GM18502 (cell line): ENCODE measurements around the gene PLEKHF1.
"Not testable (repeated sequence)": the region's sequence is repeated elsewhere in the genome, so short reads cannot be mapped to it uniquely, and the experiment has no call there.

Experiments used
- ATAC-seq: cut with Tn5 transposase; IDR thresholded peaks from one replicate; pipeline ENCODE4 v1.9.1; 2021; ENCODE audit warnings: mild to moderate bottlenecking; ENCODE audit not compliant: unreplicated experiment, poor library complexity

The PLEKHF1 gene, protein sequence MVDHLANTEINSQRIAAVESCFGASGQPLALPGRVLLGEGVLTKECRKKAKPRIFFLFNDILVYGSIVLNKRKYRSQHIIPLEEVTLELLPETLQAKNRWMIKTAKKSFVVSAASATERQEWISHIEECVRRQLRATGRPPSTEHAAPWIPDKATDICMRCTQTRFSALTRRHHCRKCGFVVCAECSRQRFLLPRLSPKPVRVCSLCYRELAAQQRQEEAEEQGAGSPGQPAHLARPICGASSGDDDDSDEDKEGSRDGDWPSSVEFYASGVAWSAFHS

GRCh38 chr19:29665215-29665825 lies at the start of gene PLEKHF1:
TSS of gene PLEKHF1 (plus strand) at chr19:29665461. CDS start at chr19:29673840, 8,379 bp downstream.
- ATAC-seq = peak; percentile 88

GRCh38 chr19:29615891-29616425 lies 49.3 kb upstream of the PLEKHF1 start:
- no peak for ATAC-seq

DNA sequence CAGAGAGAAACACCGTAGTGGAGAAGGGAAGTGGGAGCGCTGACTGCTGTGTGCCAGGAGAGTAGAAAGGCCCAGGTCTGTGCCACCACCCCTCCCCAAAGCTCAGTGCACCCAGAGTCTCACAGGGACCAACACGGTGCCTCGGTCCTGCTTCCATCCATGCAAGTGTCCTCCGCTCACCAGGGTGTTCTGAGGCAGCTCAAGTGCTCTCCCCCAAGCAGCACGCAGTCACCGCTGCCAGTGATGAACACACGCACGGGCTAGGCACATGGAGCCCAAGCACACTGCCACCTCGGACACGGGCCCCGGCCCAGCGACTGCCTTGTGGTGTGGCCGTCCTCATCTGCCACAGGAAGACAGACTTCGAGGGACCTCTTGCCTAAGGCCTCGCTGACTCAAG lies 48.7 kb upstream of the PLEKHF1 start:
- no peak for ATAC-seq

DNA sequence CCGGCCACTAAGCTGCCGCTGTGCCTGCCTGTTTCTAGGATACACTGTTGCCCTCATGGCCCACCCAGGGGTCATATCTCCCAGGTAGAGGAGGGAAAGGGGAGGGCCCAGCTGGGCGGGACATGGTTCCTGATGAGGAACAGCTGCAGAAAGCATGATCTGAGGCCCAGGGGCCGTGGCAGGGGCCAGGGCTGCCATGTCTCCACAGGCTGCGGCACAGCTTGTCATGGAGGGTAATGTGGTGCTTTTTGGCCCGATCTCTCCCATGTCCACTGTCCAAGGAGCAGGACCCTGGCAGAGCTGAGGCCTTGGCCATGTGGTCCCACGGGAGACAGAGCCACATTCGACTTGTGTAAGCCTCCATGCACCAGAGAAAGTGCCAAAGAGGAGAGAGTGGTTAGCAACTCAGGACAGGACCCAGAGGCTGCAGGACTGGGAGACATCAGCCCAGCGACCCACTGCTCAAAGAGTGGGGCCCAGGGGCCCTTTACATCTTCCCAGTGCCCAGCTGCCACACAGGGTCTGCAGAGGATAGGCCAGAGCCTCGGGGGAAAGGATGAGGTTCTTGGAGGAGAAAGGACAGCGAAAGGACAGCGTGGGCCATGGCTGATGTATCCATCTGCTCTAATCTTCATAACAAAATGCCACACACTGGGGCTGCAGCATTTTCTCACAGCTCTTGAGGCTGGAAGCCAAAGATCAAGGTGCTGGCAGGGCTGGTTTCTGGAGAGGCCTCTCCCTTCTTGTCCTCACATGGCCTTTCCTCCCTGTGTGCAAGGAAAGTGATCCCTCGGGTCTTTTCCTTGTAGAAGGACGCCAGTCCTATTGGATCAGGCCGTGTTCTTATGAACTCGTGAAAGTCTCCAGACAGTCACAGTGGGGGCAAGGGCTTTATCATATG lies 47.6 kb upstream of the PLEKHF1 start:
- no peak for ATAC-seq

GRCh38 chr19:29618434-29618833 lies 46.8 kb upstream of the PLEKHF1 start:
- no peak for ATAC-seq

GRCh38 chr19:29618871-29619270 lies 46.4 kb upstream of the PLEKHF1 start:
- ATAC-seq = no peak

DNA sequence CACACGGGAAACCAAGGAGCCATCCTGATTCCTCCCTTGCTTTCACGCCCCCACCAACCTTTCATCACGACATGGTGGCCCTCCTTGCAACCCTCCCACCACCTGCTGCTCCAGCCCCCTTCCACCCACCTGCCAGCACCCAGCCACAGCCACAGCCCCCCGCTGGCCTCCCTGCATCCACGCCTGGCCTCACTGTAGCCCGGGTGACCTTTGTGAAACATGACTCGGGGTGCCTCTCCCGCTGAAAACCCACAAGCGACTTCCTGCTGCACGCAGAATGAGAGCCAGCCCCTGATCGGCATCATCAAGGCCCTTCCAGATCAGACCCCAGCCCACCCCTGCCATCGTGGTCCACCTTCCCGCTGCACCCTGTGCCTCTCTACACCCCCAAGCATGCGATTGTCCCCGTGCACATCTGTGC lies 44.3 kb upstream of the PLEKHF1 start:
- ATAC-seq = no peak

DNA sequence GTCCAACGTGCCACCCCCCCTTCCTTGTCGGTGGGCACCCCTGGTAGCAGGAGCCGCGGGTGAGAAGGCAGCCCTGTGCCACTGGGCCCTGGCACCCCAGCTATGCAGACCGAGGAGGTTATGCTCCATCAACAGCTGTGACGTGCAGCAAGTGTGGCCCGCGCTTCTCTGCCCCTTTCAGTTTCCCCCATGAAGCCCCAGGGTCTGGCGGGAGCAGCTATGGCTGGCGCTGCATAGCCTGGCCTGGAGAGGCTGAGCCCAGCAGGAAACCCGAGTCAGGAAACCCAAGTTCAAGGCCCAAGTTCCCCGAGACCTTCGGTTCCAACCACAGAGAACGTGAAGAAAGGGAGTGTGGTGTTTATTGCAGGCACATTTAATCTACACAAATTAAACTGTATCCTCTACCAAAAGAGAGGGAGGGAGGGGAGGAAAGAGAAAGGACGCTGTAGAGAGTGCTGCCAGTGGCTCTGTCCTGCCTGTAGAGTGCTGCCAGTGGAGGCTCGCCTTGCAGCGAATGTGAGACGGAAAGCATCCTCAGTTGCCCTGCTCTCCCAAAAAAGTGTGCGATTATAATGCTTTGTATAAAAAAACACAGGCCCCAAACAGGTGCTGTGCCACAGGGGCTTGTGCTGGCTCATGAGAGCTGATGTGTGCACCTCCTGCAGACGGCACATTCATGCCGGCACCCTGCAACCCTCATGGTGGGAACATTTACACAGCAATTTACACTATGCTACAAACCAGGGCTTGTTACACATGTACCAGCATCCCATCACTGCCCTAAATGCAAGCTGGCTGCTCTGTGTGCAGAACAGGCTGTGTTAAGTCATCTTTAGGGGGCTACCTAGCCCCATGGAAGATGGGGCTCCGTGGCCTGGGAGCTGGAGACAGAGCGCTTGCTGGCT lies 42.8 kb upstream of the PLEKHF1 start:
- peak; percentile 46 for ATAC-seq

DNA sequence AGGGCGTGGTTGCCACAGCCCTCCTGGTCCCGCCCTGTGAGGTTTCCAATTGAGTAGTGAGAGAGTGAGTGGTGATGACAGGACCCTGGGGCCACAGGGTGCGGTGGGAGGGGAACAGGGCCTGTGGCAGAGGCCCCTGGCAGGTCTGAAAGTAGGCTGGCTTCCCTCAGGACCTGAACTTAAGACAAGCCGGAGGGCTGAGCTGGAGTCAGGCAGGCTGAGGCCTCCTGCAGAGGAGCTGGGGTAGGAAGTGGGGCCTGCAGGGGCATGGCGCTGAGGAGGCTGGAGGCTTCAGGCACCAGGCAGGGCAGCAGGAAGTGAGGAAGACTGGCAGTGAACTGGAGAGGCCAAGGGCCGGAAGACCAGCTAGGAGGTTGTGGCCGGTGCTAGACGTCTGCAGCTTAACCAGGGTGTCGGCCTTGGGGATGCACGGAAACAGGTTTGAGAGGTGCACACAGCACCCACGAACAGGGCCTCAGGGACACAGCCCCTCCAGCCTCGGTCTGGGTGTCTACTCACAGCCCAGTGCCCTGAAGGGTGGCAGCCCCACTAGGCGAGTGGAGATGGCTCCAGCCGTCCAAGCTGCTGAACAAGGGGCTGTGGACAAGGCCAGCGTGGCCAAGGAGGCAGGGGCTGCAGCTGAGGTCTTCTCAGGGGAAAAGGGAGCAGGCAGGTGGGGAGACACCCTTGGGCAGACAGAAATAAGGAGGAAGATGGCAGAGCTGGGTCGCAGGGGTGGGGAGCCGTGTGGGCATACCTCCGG lies 41.4 kb upstream of the PLEKHF1 start:
- ATAC-seq = no peak

- ATAC-seq = no peak
Observed at GRCh38 chr19:29624489-29625185, 40.6 kb upstream of the PLEKHF1 start.

DNA sequence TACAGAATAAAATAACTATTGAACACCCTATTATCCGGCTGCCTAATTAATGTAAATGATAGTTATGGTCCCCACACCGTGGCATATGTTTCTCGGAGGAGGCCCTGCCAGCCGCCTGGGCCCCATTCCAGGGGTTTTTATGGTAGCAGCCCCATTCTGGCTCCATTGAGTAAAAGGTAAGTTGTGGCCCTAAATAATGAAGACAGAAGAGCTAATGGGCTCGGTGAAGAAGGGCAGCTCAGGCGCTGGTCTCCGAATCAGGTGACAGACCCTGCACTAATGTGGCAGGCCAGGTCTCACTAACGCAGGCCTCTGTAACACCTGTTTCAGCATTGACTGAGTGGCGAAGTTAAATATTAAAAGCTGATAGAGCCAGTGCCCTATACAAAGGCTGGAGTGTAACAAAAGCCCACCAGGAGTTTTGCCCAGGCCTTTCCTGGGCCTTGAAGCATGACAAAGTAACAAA lies 40.0 kb upstream of the PLEKHF1 start:
- ATAC-seq = no peak

- ATAC-seq = no peak
Observed at GRCh38 chr19:29626386-29626785, 38.9 kb upstream of the PLEKHF1 start.

DNA sequence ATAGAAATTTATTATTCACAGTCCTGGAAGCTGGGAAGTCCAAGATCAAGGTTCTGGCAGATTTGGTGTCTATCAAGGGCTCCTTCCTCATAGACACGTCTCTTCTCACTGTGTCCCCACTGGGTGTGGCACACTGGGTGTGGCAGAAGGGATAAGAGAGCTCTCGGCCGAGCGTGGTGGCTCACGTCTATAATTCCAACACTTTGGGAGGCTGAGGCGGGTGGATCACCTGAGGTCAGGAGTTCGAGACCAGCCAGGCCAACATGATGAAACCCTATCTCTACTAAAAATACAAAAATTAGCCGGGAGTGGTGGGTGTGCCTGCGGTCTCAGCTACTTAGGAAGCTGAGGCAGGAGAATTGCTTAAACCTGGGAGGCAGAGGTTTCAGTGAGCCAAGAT lies 38.4 kb upstream of the PLEKHF1 start:
- ATAC-seq = not testable (repeated sequence)

DNA sequence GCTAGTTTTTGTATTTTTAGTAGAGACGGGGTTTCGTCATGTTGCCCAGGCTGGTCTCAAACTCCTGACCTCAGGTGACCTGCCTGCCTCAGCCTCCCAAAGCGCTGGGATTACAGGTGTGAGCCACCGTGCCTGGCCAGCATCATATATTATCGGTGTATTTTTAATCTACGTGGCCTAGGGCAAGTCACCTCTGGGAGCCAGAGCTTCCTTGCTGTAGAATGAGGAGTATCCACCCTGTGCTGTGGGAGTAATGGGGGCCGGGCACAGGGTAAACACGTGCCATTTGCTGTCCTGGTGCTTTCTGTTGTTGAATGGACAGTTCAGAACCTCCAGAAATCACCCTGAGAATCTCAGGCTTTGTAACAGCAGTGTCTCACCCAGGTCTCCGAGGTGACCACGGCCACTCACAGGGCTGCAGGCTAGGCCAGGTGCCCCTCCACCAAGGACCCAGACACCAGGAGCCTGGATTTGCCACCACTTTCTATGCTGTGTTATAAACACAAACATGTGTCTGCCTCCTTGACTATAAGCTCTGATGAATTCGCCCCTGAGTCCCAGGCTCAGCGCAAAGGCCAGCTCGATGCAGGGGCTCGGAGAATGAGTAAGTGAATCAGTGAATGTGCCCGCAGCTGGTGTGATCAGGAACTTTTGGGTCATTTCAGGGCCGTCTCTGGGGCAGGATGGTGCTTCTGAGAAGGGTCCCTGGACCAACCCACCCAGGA lies 36.4 kb upstream of the PLEKHF1 start:
- no peak for ATAC-seq

DNA sequence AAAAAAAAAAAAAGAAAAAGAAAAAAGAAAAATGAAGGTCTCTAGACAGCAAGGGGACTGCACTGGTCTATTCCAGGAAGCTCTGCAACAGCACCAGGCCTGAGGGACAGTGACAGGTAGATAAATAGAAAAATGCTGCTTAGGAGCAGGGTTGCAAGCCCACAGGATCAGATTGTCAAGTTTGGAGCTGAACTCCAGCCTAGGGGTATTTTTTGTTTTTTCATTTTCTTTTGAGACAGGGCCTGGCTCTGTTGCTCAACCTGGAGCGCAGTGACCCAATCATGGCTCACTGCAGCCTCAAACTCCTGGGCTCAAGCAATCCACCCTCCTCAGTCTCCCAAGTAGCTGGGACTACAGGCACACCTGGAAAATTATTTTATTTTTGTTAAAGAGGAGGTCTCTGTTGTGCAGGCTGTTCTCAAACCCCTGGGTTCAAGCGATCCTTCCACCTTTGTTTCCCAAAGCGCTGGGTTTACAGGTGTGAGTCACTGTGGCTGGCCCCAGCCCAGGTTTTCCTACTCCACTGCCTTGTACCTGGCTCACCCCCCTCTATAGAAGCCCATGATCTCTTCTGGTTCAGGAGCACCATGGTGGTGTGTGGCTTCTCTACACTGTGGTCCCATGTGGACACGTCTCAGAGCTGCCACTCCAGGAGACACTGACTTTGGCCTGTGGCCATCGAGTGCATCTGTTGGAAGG lies 35.3 kb upstream of the PLEKHF1 start:
- ATAC-seq = no peak

DNA sequence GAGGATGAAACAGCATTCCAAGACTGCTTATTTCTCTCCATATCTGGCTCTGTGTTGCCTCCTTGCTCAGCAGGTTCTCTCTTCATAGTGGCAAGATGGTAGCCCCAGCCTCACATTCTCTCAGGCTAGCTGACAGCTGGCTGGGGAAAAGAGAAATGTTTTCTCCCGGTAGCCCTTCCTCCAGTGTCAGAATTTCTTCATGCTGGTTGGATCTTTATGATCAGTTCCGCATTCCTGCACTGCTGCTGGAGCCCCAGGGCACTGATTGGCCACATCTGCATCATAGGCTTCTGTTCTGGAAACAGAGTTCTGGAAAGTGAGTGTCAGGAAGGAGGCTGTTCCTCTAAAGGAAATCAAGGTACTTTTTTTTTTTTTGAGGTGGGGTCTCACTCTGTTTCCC lies 34.6 kb upstream of the PLEKHF1 start:
- ATAC-seq = no peak

DNA sequence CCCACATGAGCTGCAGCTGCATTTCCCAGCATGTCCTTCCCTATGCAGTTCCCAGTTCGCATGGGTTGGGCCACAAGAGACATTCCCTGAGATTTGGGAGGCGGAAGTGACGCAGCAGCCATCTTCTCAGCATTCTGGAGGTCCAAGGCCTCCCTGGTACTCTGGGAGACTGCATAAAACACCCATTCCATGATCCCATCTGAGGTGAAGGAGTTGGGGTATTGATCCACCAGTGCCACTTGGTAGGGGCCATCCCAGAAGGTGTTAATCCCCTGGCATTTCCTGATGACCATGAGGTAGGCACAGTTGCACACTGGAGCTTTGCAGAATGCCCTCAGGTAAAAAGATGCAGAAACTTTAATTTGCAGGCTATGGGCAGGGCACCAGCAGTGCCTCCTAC lies 33.8 kb upstream of the PLEKHF1 start:
- no peak for ATAC-seq
